Measurements from ENCODE around the gene DNA2.
"Not testable (repeated sequence)": the region's sequence is repeated elsewhere in the genome, so short reads cannot be mapped to it uniquely, and the experiment has no call there.

Gene DNA2

GRCh38 chr10:68471586-68472408, at the start of gene DNA2:
DNA2 (minus strand) TSS chr10:68471973; CDS start chr10:68471864, 109 bp downstream.
- peak; percentile 53 for DNase-seq (ENCODE audit: low read depth)

DNA sequence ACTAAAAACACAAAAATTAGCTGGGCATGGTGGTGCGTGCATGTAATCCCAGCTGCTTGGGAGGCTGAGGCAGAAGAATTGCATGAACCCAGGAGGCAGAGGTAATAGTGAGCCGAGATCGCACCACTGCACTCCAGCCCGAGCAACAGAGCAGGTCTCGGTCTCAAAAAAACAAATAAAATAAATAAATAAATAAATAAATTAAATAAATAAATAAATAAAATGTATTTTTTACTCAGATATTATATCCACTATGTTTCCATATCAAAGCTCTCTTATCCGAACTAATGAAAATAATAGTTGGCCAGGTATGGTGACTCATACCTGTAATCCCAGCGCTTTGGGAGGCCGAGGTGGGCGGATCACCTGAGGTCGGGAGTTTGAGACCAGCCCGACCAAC, 46.8 kb upstream of the DNA2 start:
- not testable (repeated sequence) for DNase-seq (ENCODE audit: low read depth)

GRCh38 chr10:68517188-68517587, 45.4 kb upstream of the DNA2 start:
- DNase-seq (ENCODE audit: low read depth), result no peak

DNA sequence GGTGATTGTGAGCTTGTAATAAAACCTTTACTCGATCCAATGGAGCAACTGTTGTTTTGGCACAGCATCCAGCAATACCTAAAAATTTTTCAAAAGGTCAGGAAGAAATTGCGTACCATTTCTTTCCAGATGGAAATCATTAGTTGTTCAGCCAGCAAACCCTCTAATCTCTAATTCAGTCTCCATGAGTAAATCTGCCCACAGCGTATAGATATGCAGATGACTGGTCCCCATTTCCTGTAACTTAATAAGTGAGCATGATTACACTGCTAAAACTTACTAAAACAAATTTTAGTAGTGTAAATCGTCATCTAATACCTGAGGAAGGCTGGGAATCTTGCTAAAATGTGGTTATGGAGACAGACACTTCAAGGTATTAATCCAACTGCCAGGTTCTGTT, 45.0 kb upstream of the DNA2 start:
- DNase-seq (ENCODE audit: low read depth), result no peak

GRCh38 chr10:68516216-68516615, 44.4 kb upstream of the DNA2 start:
- DNase-seq (ENCODE audit: low read depth), result not testable (repeated sequence)

- DNase-seq (ENCODE audit: low read depth), result no peak
Measured at GRCh38 chr10:68508090-68508489, 36.3 kb upstream of the DNA2 start.

- no peak for DNase-seq (ENCODE audit: low read depth)
Measured at GRCh38 chr10:68506411-68506810, 34.6 kb upstream of the DNA2 start.

- DNase-seq (ENCODE audit: low read depth), result no peak
Measured at GRCh38 chr10:68502846-68503245, 31.1 kb upstream of the DNA2 start.

GRCh38 chr10:68501691-68502090, 29.9 kb upstream of the DNA2 start:
- no peak for DNase-seq (ENCODE audit: low read depth)

GRCh38 chr10:68499544-68499943, 27.8 kb upstream of the DNA2 start:
- no peak for DNase-seq (ENCODE audit: low read depth)

DNA sequence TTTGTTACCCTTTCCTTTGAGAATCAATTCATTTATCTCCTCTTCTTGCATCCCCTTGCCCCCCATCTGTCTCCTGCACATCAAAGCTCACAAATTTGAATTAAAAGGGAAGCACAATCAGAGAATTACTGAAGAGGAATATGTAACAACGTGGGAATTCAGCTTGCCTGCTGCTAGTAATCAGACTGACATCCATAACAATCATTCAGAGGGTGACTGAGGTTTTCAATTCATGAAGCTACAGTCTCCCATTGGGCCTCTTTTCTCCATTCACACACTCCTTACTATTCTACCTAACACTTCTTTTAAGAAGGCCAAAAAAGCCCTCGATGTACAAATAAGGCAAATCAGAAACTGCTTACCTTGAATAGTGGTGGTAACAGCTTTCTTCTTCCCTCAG, 24.3 kb upstream of the DNA2 start:
- DNase-seq (ENCODE audit: low read depth), result no peak

DNA sequence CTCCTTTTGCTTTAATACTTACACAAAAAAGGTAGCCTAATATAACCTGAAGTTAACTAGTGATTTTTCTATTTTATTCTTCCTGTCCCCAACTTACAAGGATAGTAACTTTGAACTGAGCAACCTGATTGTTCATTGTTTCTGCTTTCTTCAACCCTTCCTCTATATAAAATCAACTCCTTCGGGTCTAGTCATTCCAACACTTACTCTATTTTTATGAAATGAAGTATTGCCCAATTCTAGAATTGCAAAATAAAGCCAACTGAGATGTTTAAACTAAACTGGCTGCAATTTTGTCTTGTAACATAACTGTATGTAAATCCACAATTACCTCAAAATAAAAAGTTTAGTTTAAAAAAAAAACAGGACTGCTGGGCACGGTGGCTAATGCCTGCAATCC, 20.3 kb upstream of the DNA2 start:
- DNase-seq (ENCODE audit: low read depth), result no peak

GRCh38 chr10:68489919-68490318, 18.1 kb upstream of the DNA2 start:
- DNase-seq (ENCODE audit: low read depth), result no peak

GRCh38 chr10:68474021-68474420, 2.2 kb upstream of the DNA2 start:
- DNase-seq (ENCODE audit: low read depth), result no peak

GRCh38 chr10:68471063-68471585, 649 bp downstream of the DNA2 start:
- DNase-seq (ENCODE audit: low read depth), result no peak

GRCh38 chr10:68470300-68470699, 1.5 kb downstream of the DNA2 start:
- no peak for DNase-seq (ENCODE audit: low read depth)

DNA sequence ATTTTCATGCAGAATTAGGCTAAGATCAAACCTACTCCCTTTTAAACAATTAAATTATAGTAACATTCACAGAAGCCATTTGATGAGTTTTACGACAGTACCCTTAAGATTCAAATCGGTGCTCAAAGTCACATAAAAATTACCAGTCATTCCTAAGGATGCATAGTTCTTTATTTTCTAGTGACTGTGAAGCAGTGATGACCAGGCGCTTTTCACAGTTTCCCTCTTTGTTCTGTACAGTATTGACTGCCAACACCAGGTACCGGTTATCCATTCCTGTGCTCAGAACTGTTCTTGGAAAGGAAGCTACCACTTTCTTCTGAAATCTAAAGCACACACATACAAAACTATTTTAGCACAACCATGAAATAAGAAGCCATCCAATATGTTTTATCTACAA, 1.9 kb downstream of the DNA2 start:
- no peak for DNase-seq (ENCODE audit: low read depth)

- not testable (repeated sequence) for DNase-seq (ENCODE audit: low read depth)
Measured at GRCh38 chr10:68464729-68465128, 7.0 kb downstream of the DNA2 start.

DNA sequence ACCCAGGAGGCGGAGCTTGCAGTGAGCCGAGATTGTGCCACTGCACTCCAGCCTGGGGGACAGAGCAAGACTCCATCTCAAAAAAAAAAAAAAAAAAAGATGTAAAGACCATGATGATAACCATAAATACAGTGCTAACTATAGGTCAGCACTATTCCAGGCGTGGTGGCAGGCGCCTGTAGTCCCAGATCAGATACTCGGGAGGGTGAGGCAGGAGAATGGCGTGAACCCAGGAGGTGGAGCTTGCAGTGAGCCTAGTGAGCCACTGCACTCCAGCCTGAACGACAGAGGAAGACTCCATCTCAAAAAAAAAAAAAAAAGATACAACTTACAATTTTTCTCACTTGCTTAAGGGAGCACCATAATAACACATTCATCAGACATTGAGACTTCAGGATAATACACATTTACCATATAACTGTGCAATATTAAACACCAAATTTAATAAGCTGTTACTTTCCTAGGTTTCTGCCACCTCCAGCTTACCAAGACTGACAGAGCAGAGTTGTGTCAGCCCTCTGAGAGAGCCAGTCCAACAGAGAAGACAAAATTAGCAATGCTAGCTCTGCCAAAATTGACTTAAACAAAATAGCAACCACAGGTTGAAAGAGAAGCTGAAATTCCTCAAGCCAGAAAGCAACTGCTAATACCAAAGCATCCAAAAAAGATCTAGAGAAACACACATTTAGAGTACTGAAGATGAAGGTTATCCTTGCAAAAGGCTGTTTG, 8.2 kb downstream of the DNA2 start:
- no peak for DNase-seq (ENCODE audit: low read depth)

DNA sequence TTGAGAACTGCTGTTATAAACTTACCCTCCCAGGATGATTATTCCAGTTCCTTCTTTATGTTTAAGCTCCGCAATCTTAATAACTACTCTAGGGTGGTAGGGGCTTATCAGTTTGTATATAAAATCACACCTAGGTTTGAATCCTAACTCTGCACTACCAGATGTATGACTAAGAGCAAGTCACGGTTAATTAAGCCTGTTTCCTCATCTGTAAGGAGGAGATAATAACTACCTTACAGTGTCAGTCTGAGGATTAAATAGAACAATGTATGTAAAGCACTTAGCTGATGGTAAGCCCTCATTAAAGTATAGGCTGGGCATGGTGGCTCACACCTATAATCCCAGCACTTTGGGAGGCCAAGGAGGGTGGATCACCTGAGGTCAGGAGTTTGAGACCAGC, 9.2 kb downstream of the DNA2 start:
- DNase-seq (ENCODE audit: low read depth), result no peak

GRCh38 chr10:68461032-68461431, 10.7 kb downstream of the DNA2 start:
- no peak for DNase-seq (ENCODE audit: low read depth)

DNA sequence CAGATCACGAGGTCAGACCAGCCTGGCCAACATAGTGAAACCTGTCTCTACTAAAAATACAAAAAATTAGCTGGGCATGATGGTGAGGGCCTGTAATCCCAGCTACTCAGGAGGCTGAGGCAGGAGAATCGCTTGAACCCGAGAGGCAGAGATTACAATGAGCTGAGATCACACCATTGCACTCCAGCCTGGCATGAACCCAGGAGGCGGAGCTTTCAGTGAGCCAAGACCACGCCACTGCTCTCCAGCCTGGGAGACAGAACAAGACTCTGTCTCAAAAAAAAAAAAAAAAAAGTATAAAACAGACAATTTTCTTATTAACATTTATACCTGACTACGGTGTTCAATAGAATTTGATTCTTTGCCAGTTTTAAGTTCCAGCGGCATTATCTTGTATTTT, 22.1 kb downstream of the DNA2 start:
- DNase-seq (ENCODE audit: low read depth), result not testable (repeated sequence)

- no peak for DNase-seq (ENCODE audit: low read depth)
Measured at GRCh38 chr10:68446179-68446578, 25.6 kb downstream of the DNA2 start.
